Measurements from ENCODE around the gene RASA3.

RASA3 gene

DNA sequence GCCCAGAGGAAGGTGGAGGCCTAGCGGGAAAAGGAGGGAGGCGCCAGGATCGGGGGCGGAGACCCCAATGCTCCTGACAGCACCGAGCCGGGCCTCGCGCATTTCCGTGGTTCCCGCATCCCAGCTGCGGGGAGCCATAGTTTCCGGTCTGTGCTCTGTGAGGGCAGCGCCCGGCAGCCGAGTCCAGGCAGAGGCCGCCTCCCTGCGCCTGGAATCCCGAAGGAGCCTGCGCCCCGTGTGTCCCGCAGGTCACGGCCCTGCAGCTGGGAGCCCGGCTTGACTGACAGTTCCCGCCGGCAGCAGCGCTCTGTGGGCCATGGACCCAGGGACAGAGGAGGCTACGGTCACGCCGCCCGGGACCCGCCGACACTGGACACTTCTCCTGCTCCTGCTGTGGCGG lies 84.0 kb downstream of the RASA3 start:
- DNase-seq = no peak

DNA sequence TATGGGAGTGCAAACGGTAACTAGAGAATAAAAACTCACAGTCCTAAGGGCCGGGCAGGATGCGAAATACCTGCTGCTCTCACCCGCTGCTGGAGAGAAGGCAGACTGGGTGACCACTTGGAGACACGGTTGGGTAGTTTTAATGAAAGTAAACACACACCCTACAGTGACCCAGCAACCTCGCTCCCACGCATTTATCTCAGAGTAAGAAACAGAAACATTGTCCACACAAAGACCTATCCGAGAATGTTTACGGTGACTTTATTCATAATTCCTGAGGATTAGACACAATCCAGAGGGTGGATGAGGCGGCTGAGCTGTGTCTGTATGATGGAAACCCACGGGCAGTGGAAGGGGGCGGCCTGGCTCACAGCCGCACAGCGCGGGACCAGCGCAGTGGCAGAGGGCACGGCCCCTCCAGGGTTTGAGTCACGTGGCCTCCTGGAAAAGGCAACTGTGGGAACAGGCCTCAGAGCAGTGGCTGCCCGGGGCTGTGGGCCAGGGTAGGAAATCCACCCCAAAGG lies 85.0 kb downstream of the RASA3 start:
- DNase-seq = no peak

GRCh38 chr13:114046431-114046975 lies 85.9 kb downstream of the RASA3 start:
- no peak for DNase-seq

- no peak for DNase-seq
Measured at GRCh38 chr13:114045113-114045735, 87.2 kb downstream of the RASA3 start.

- DNase-seq = no peak
Measured at GRCh38 chr13:114044486-114044885, 87.9 kb downstream of the RASA3 start.

- DNase-seq = peak in 1 of 5 donors; percentile 27
Measured at GRCh38 chr13:114043421-114044053, 88.9 kb downstream of the RASA3 start.

- DNase-seq = no peak
Measured at GRCh38 chr13:114042066-114042815, 90.2 kb downstream of the RASA3 start.

GRCh38 chr13:114041493-114041892 lies 90.9 kb downstream of the RASA3 start:
- DNase-seq = no peak

- no peak for DNase-seq
Measured at GRCh38 chr13:114039471-114040141, 92.8 kb downstream of the RASA3 start.

DNA sequence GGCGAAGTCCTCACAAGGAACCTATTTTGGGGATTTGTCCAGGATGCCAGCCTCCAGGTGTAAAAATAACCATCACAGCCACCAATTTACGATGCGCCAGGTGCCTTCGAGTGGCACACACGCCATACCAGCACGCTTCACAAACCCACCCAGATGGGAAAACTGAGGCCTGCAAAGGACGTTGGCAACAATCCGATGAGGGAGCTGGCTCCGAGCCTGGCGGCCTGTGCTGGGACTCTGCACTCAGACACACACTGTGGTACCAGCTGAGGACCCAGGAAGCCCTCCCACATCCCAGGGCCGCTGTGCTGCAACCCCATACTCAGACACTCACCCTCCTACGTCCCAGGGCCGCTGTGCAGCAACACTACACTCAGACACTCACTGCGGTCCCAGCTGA lies 93.5 kb downstream of the RASA3 start:
- no peak for DNase-seq

- DNase-seq = no peak
Measured at GRCh38 chr13:114038211-114038613, 94.2 kb downstream of the RASA3 start.

GRCh38 chr13:114037674-114038073 lies 94.7 kb downstream of the RASA3 start:
- no peak for DNase-seq

- no peak for DNase-seq
Measured at GRCh38 chr13:114035583-114036531, 96.6 kb downstream of the RASA3 start.

DNA sequence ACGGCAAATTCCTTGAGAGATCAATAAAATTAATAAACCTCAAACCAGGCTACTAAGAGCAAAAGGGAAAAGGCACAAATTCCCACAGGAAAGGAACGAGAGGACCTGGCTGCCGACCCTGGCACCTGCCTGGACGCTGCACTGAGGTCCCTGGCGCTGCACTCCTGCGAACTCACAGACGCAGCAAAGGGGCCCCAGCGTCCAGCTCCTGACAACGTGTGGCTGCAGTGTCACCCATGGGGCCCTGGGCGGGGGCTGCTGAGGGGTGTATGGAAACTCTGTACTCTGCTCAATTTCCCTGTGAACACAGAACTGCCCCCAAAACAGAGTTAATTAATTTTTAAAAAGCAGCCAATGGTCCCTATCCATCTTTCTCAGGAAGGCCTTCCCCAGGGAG lies 97.2 kb downstream of the RASA3 start:
- no peak for DNase-seq

DNA sequence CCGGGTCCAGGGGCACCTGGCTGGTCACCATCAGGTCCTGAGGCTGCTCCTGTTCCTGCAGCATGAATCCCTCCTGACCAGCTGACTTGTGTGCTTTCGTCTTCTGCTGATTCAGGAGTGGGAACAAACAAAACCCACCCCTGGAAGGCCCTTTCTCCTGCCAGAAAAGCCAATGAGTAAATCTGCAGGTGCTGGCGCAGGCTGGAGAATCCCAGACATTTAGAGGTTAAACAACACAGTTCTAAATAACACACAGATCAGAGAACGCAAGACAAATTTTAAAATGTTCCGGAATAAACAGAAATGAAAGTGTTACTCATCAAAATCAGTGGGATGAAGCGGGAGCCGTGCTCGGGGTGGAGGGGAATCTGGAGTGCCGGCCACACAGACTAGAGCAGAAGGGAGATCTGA lies 97.9 kb downstream of the RASA3 start:
- DNase-seq = no peak

DNA sequence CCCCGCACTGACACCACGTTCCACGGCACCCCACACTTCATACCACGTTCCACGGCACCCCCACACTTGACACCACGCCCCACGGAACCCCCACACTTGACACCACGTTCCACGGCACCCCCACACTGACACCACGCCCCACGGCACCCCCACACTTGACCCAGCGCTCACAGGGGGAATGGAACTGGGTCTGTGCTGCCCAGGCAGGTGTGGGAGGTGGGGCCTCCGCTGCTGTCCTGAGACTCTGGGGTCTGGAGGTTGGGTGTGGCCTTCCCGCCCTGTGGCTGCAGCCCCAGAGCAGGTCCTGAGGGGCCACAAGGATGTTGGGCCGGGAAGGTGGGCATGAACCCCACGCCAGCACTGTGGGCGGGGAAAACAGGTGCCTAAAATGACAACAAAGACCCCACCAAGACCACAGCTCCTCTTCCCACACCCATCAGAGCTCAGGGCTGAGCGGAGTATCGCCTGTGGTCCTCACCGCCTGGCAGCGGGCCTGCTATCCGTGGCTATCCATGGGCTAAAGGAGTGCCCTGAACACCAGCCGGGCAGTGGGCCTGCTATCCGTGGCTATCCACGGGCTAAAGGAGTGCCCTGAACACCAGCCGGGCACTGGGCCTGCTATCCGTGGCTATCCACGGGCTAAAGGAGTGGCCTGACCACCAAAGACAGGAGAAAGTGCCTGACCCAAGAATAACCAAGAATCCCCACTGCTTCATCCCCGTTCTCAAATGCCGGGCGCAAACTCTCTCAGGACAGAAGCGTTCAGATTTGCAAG lies 98.7 kb downstream of the RASA3 start:
- no peak for DNase-seq

- DNase-seq = no peak
Measured at GRCh38 chr13:114032126-114032799, 100.2 kb downstream of the RASA3 start.

- DNase-seq = no peak
Measured at GRCh38 chr13:114031631-114032030, 100.8 kb downstream of the RASA3 start.

- no peak for DNase-seq
Measured at GRCh38 chr13:114030666-114031610, 101.5 kb downstream of the RASA3 start.
